Liver (tissue), 9 donors: ENCODE results near the gene FBXW2. TPM values are rescaled to one million over a fixed set of nuclear protein-coding genes. Genes with fewer than 3 reads are reported as not detected.
"Not testable (repeated sequence)": the region's sequence is repeated elsewhere in the genome, so short reads cannot be mapped to it uniquely, and the experiment has no call there.

Experiments
- DNase-seq: peaks from one replicate; pipeline ENCODE4 v3.0.0-alpha.2; 2017; ENCODE audit warnings: low spot score
- H3K27ac ChIP-seq, 2 donors: one replicate each; pipeline ENCODE4 v1.7.0; 2013; ENCODE audit warnings: inconsistent platforms in 2 of 2, low read length in 2 of 2, control low read depth in 1 of 2, low read depth in 1 of 2, mild to moderate bottlenecking in 1 of 2
- H3K27me3 ChIP-seq, 4 donors: one replicate each; pipeline versions ENCODE4 v1.6.1 to v1.7.0; 2013; ENCODE audit warnings: low read length in 3 of 4, inconsistent platforms in 1 of 4, mild to moderate bottlenecking in 1 of 4, moderate library complexity in 1 of 4; ENCODE audit not compliant: control insufficient read depth in 4 of 4, insufficient read depth in 4 of 4
- H3K36me3 ChIP-seq, 4 donors: one replicate each; pipeline versions ENCODE4 v1.6.1 to v1.7.0; 2013; ENCODE audit warnings: low read length in 3 of 4, mild to moderate bottlenecking in 3 of 4, low read depth in 1 of 4, moderate library complexity in 1 of 4; ENCODE audit not compliant: control insufficient read depth in 4 of 4, insufficient read depth in 3 of 4
- H3K4me1 ChIP-seq, 4 donors: one replicate each; pipeline versions ENCODE4 v1.6.1 to v1.7.0; 2013; ENCODE audit warnings: low read length in 3 of 4, mild to moderate bottlenecking in 3 of 4, moderate library complexity in 1 of 4; ENCODE audit not compliant: control insufficient read depth in 4 of 4, insufficient read depth in 4 of 4
- H3K4me3 ChIP-seq, 3 donors: one replicate each; pipeline versions ENCODE4 v1.6.1 to v1.7.0; 2013; ENCODE audit warnings: low read length in 3 of 3, control low read depth in 1 of 3, low read depth in 1 of 3, mild to moderate bottlenecking in 1 of 3
- H3K9ac ChIP-seq, 2 donors: one replicate each; pipeline ENCODE4 v1.7.0; 2013; ENCODE audit warnings: low read length in 2 of 2, mild to moderate bottlenecking in 2 of 2, moderate library complexity in 2 of 2, control low read depth in 1 of 2, low read depth in 1 of 2
- H3K9me3 ChIP-seq, 4 donors: one replicate each; pipeline versions ENCODE4 v1.6.1 to v1.7.0; 2013; ENCODE audit warnings: low read length in 3 of 4; ENCODE audit not compliant: control insufficient read depth in 4 of 4
- ATF3 ChIP-seq: IDR thresholded peaks from 2 replicates; pipeline ENCODE4 v1.6.1; 2016; ENCODE audit warnings: antibody characterized with exemption
- CTCF ChIP-seq: fragments of 150-350 bp; IDR thresholded peaks from 2 replicates; pipeline ENCODE4 v1.5.1; 2017; ENCODE audit warnings: improper control_type of control experiment, low read depth, low read length; ENCODE audit not compliant: missing input control
- EGR1 ChIP-seq, 2 donors: IDR thresholded peaks; 2 replicates each; pipeline ENCODE4 v1.6.1; 2016 to 2018; ENCODE audit warnings: antibody characterized with exemption in 2 of 2, low read depth in 2 of 2
- HNF4A ChIP-seq, 2 donors: conservative IDR thresholded peaks; 2 replicates each; pipeline ENCODE4 v1.6.1; 2016; ENCODE audit warnings: antibody characterized with exemption in 2 of 2, mild to moderate bottlenecking in 2 of 2
- HNF4G ChIP-seq: IDR thresholded peaks from 2 replicates; pipeline ENCODE4 v1.6.1; 2016; ENCODE audit warnings: antibody characterized with exemption
- RXRA ChIP-seq, 2 donors: IDR thresholded peaks; 2 replicates each; pipeline ENCODE4 v1.6.1; 2017 to 2018; ENCODE audit warnings: antibody characterized with exemption in 2 of 2, mild to moderate bottlenecking in 1 of 2
- SP1 ChIP-seq: IDR thresholded peaks from 2 replicates; pipeline ENCODE4 v1.6.1; 2018; ENCODE audit warnings: antibody characterized with exemption, mild to moderate bottlenecking
- TAF1 ChIP-seq: conservative IDR thresholded peaks from 2 replicates; pipeline ENCODE4 v1.6.1; 2016; ENCODE audit warnings: antibody characterized with exemption, mild to moderate bottlenecking
- YY1 ChIP-seq: IDR thresholded peaks from 2 replicates; pipeline ENCODE4 v1.6.1; 2016; ENCODE audit warnings: antibody characterized with exemption, mild to moderate bottlenecking
- WGBS: extraction: QIAGEN DNeasy Blood & Tissue Kit; methylation state at CpG from one replicate; pipeline ENCODE4 v1.1.7; 2013; 5-methylcytosine and 5-hydroxymethylcytosine counted together
- polyA plus RNA-seq, 2 donors: library from polyadenylated mRNA; stranded (reverse) in 1 of 2; unstranded in 1 of 2; fragments of 200-250 nt in 1 of 2; fragments of >200 nt in 1 of 2; fragmentation: Nextera tagmentation in 1 of 2; extraction: Ambion mirVana in 1 of 2; gene quantifications; one replicate each; pipeline versions ENCODE4 v1.2.1 to v1.2.3, GENCODE V29; 2013 to 2015
- total RNA-seq, 2 donors: library from RNA; depleted of rRNA; stranded (reverse); fragments of >200 nt; gene quantifications; one replicate each; pipeline ENCODE4 v1.2.3, GENCODE V29; 2014
- TF ChIP-seq, protein P1 (sequence below): IDR thresholded peaks from 2 replicates; pipeline ENCODE4 v1.6.1; 2016; ENCODE audit warnings: antibody characterized with exemption
- TF ChIP-seq, protein P2 (sequence below): IDR thresholded peaks from 2 replicates; pipeline ENCODE4 v1.6.1; 2016; ENCODE audit warnings: antibody characterized with exemption
- donor health status: healthy.
- donor health status: healthy.
- donor health status: healthy.
- donor health status: healthy.
- donor health status: healthy.

FBXW2 gene
- total and polyA plus RNA-seq, 4 donors, result 7.0 to 40.9 (median 22.5) TPM

GRCh38 chr9:120750421-120750820, 42.8 kb downstream of the FBXW2 start:
- no peak for DNase-seq
- H3K4me1 ChIP-seq, result peaks cover 0 to 2% (median 0%) of the 10 kb centered on the region in 4 donors
- no peak overlapping the region for H3K27ac ChIP-seq
- no peak overlapping the region for H3K9ac ChIP-seq
- no peak overlapping the region for H3K4me3 ChIP-seq
- 98% methylated on average over 5 of the region's 5 CpGs for WGBS
- no peaks in the 10 kb centered on the region for H3K9me3 ChIP-seq
- TF ChIP-seq, protein P1, sequence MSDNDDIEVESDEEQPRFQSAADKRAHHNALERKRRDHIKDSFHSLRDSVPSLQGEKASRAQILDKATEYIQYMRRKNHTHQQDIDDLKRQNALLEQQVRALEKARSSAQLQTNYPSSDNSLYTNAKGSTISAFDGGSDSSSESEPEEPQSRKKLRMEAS, result no peak
- no peak for TF ChIP-seq ATF3
- TF ChIP-seq CTCF, result no peak
- TF ChIP-seq EGR1 (IDR thresholded peaks at IDR 0.05; ENCODE audit: low read depth in 2 of 2), result no peak
- no peak for TF ChIP-seq YY1
- TF ChIP-seq TAF1, result no peak
- TF ChIP-seq, protein P2, sequence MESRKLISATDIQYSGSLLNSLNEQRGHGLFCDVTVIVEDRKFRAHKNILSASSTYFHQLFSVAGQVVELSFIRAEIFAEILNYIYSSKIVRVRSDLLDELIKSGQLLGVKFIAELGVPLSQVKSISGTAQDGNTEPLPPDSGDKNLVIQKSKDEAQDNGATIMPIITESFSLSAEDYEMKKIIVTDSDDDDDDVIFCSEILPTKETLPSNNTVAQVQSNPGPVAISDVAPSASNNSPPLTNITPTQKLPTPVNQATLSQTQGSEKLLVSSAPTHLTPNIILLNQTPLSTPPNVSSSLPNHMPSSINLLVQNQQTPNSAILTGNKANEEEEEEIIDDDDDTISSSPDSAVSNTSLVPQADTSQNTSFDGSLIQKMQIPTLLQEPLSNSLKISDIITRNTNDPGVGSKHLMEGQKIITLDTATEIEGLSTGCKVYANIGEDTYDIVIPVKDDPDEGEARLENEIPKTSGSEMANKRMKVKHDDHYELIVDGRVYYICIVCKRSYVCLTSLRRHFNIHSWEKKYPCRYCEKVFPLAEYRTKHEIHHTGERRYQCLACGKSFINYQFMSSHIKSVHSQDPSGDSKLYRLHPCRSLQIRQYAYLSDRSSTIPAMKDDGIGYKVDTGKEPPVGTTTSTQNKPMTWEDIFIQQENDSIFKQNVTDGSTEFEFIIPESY, result no peak
- no peaks in the 10 kb centered on the region for H3K36me3 ChIP-seq
- H3K27me3 ChIP-seq, result no peaks in the 10 kb centered on the region

DNA sequence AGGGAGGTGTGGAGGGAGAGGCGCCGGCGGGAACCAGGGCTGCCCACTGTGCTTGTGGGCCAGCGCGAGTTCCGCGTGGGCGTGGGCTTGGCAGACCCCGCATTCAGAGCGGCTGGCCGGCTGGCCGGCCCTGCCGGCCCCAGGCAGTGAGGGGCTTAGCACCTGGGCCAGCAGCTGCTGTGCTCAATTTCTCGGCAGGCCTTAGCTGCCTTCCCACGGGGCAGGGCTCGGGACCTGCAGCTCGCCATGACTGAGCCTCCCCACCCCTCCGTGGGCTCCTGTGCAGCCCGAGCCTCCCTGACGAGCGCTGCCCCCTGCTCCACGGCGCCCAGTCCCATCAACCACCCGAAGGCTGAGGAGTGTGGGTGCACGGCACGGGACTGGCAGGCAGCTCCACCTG, 46.9 kb downstream of the FBXW2 start:
- not testable (repeated sequence) for DNase-seq, H3K27ac ChIP-seq, H3K4me1 ChIP-seq, H3K27me3 ChIP-seq, H3K9ac ChIP-seq, H3K36me3 ChIP-seq, H3K4me3 ChIP-seq, H3K9me3 ChIP-seq
- WGBS, result 98% methylated on average over 26 of the region's 26 CpGs

- H3K4me1 ChIP-seq, result peaks cover 0 to 6% (median 1%) of the 10 kb centered on the region in 4 donors
- H3K9ac ChIP-seq, result no peak overlapping the region
- WGBS, result 97% methylated on average over 6 of the region's 6 CpGs
- no peak for DNase-seq
- no peak overlapping the region for H3K4me3 ChIP-seq
- no peak overlapping the region for H3K27ac ChIP-seq
- TF ChIP-seq HNF4A (conservative IDR thresholded peaks at IDR 0.05) (no peak), RXRA (IDR thresholded peaks at IDR 0.05) (no peak), EGR1 (IDR thresholded peaks at IDR 0.05; ENCODE audit: low read depth in 2 of 2) (no peak), ATF3 (no peak), SP1 (no peak), HNF4G (no peak)
- no peaks in the 10 kb centered on the region for H3K36me3 ChIP-seq
- H3K9me3 ChIP-seq, result no peaks in the 10 kb centered on the region
- no peaks in the 10 kb centered on the region for H3K27me3 ChIP-seq
Observed at GRCh38 chr9:120745278-120745677, 47.9 kb downstream of the FBXW2 start.
